ENCODE results near the gene BCKDK. TPM values are rescaled to one million over a fixed set of nuclear protein-coding genes. Genes with fewer than 3 reads are reported as not detected.

Gene BCKDK
- total and polyA plus RNA-seq, 4 donors: 16.2 to 61.8 (median 33.9) TPM

DNA sequence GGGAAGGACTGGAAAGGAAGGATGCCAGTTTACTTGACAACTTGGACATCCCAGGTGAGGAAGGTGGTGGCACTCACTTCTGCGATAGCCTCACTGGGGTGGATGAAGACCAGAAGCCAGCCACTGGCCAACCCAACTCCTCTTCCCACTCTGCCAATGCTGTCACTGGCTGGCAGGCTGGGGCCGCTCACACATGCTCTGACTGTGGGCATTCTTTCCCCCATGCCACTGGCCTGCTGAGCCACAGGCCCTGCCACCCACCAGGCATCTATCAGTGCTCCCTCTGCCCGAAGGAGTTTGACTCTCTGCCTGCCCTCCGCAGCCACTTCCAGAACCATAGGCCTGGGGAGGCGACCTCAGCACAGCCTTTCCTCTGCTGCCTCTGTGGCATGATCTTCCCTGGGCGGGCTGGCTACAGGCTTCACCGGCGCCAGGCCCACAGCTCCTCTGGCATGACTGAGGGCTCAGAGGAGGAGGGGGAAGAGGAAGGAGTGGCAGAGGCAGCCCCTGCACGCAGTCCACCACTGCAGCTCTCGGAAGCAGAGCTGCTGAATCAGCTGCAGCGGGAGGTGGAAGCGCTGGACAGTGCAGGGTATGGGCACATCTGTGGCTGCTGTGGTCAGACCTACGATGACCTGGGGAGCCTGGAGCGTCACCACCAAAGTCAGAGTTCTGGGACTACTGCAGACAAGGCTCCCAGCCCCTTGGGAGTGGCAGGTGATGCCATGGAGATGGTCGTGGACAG, 29.4 kb upstream of the BCKDK start:
- Histone ChIP-seq H3K4me3 (no peak overlapping the region), H3K9ac (ENCODE audit: insufficient read depth in 1 of 2, low read length in 2 of 2) (no peak overlapping the region), H3K27ac (ENCODE audit: low read depth in 1 of 2, low read length in 1 of 2) (no peak overlapping the region), H3K4me1 (ENCODE audit: control insufficient read depth in 5 of 5, insufficient read depth in 5 of 5, low read length in 5 of 5) (peaks cover 0 to 10% (median 5%) of the 10 kb centered on the region in 5 donors), H3K27me3 (ENCODE audit: control insufficient read depth in 3 of 3, insufficient read depth in 3 of 3, low read length in 2 of 3) (no peaks in the 10 kb centered on the region), H3K9me3 (ENCODE audit: control insufficient read depth in 4 of 4, insufficient read depth in 3 of 4, low read length in 3 of 4) (no peaks in the 10 kb centered on the region), H3K36me3 (ENCODE audit: control insufficient read depth in 4 of 4, insufficient read depth in 4 of 4, low read length in 4 of 4) (peaks cover 9 to 61% (median 37%) of the 10 kb centered on the region in 4 donors)
- TF ChIP-seq CTCF (IDR thresholded peaks at IDR 0.05; ENCODE audit: control extremely low read depth, extremely low read depth): no peak
- 82 to 91% methylated on average over 15 of the region's 15 CpGs for WGBS, 2 donors
- no peak for ATAC-seq (ENCODE audit: insufficient read depth, low FRiP score)
- DNase-seq: no peak

GRCh38 chr16:31079342-31079944, 28.7 kb upstream of the BCKDK start:
- Histone ChIP-seq H3K9ac (ENCODE audit: insufficient read depth in 1 of 2, low read length in 2 of 2) (no peak overlapping the region), H3K4me1 (ENCODE audit: control insufficient read depth in 5 of 5, insufficient read depth in 5 of 5, low read length in 5 of 5) (peaks cover 0 to 10% (median 5%) of the 10 kb centered on the region in 5 donors), H3K27ac (ENCODE audit: low read depth in 1 of 2, low read length in 1 of 2) (no peak overlapping the region), H3K4me3 (no peak overlapping the region), H3K36me3 (ENCODE audit: control insufficient read depth in 4 of 4, insufficient read depth in 4 of 4, low read length in 4 of 4) (peaks cover 9 to 66% (median 37%) of the 10 kb centered on the region in 4 donors), H3K9me3 (ENCODE audit: control insufficient read depth in 4 of 4, insufficient read depth in 3 of 4, low read length in 3 of 4) (no peaks in the 10 kb centered on the region), H3K27me3 (ENCODE audit: control insufficient read depth in 3 of 3, insufficient read depth in 3 of 3, low read length in 2 of 3) (no peaks in the 10 kb centered on the region)
- WGBS, 2 donors: 56 to 82% methylated on average over 13 of the region's 13 CpGs
- TF ChIP-seq CTCF (IDR thresholded peaks at IDR 0.05; ENCODE audit: control extremely low read depth, extremely low read depth): no peak
- ATAC-seq (ENCODE audit: insufficient read depth, low FRiP score) (no peak), DNase-seq (no peak)

DNA sequence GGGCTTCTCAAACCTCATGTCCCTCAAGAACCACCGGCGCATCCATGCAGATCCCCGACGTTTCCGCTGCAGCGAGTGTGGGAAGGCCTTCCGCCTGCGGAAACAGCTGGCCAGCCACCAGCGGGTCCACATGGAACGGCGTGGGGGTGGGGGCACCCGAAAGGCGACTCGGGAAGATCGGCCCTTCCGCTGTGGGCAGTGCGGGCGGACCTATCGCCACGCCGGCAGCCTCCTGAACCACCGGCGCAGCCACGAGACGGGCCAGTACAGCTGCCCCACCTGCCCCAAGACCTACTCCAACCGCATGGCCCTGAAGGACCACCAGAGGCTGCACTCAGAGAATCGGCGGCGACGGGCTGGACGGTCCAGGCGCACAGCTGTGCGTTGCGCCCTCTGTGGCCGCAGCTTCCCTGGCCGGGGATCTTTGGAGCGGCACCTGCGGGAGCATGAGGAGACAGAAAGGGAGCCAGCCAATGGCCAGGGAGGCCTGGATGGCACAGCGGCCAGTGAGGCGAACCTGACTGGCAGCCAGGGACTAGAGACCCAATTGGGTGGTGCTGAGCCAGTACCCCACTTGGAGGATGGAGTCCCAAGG, 28.1 kb upstream of the BCKDK start:
- Histone ChIP-seq H3K27me3 (ENCODE audit: control insufficient read depth in 3 of 3, insufficient read depth in 3 of 3, low read length in 2 of 3) (no peaks in the 10 kb centered on the region), H3K4me1 (ENCODE audit: control insufficient read depth in 5 of 5, insufficient read depth in 5 of 5, low read length in 5 of 5) (peaks cover 0 to 5% (median under 1%) of the 10 kb centered on the region in 5 donors), H3K4me3 (no peak overlapping the region), H3K27ac (ENCODE audit: low read depth in 1 of 2, low read length in 1 of 2) (no peak overlapping the region), H3K9ac (ENCODE audit: insufficient read depth in 1 of 2, low read length in 2 of 2) (no peak overlapping the region), H3K9me3 (ENCODE audit: control insufficient read depth in 4 of 4, insufficient read depth in 3 of 4, low read length in 3 of 4) (no peaks in the 10 kb centered on the region), H3K36me3 (ENCODE audit: control insufficient read depth in 4 of 4, insufficient read depth in 4 of 4, low read length in 4 of 4) (peaks cover 9 to 73% (median 37%) of the 10 kb centered on the region in 4 donors)
- no peak for DNase-seq
- ATAC-seq (ENCODE audit: insufficient read depth, low FRiP score): no peak
- 96 to 98% methylated on average over 40 of the region's 40 CpGs for WGBS, 2 donors
- TF ChIP-seq CTCF (IDR thresholded peaks at IDR 0.05; ENCODE audit: control extremely low read depth, extremely low read depth): no peak

Measured in lung (tissue), 12 donors.